HG03196 (cell line): ENCODE measurements around the gene SRSF7.
"Not testable (repeated sequence)": the region's sequence is repeated elsewhere in the genome, so short reads cannot be mapped to it uniquely, and the experiment has no call there.

Experiments
- ATAC-seq: cut with Tn5 transposase; IDR thresholded peaks from one replicate; pipeline ENCODE4 v1.9.1; 2021; ENCODE audit not compliant: unreplicated experiment

Gene SRSF7

GRCh38 chr2:38734299-38735058, 16.7 kb downstream of the SRSF7 start:
- ATAC-seq: no peak

DNA sequence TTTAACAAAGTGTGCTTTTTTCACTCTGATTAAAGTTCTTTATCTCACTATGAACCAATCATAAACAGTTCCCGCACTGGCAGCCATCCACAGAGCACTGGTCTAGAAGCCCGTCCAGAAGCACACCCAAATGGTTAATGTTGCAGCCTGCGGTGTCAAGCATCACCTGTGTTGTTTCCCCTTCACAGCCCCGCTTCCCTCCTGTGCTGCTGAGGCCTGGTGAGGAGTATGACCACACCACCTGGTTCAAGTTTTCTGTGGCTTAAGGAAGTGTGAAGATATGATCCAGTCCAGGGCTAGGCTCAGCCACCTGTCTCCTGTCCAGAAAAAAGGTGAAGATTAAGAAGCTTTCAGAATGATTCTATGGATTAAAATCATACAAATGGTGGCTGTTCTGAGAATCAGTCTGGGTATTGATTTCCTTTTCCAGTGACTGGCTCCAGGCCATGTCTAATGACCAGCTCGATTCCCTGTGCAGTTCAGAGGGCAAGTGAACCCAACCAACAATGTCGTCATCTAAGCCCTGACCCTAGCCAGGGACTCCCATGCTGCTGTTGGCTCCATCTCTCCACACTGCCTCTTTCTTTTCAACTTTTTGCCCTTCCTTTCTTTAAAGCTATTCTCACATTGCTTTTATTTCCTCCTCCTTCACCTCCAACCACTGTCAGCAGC, 17.7 kb downstream of the SRSF7 start:
- no peak for ATAC-seq

- ATAC-seq: no peak
Measured at GRCh38 chr2:38731684-38732221, 19.4 kb downstream of the SRSF7 start.

- ATAC-seq: no peak
Measured at GRCh38 chr2:38731090-38731489, 20.1 kb downstream of the SRSF7 start.

DNA sequence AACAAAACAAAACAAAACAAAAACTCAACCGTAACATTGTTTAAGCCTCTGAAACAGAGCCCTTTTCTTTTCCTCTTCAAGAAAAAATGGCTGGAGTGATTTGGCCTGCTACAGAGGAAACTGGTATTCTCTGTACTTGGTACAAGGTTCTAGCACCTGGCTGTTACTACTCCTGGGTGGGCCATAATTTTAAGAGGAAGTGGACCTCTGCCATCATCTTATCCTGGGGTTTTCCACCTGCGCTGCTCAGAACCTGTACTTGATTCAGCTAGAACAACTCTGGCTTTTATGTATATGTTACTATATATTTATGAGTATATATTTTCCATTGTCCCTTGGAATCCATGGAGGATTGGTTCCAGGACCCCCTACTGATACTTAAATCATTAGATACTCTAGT, 22.5 kb downstream of the SRSF7 start:
- no peak for ATAC-seq

DNA sequence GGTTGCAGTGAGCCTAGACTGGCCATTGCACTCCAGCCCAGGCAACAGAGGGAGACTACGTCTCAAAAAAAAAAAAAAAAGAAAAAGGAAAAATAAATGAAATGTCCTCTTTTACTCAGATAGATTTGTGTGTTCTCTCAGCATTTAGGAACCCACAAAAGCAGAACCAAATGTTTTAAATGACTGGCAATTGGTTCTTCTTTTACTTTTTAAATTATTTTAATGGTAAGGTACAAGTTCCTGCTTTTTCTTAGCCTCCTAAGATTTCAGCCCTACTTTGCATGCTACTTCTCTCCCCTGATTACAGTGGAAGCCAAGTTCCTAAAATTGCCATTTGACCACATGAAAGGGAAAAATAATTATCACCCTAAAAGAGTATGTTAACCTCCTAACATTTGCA, 23.5 kb downstream of the SRSF7 start:
- ATAC-seq: no peak

DNA sequence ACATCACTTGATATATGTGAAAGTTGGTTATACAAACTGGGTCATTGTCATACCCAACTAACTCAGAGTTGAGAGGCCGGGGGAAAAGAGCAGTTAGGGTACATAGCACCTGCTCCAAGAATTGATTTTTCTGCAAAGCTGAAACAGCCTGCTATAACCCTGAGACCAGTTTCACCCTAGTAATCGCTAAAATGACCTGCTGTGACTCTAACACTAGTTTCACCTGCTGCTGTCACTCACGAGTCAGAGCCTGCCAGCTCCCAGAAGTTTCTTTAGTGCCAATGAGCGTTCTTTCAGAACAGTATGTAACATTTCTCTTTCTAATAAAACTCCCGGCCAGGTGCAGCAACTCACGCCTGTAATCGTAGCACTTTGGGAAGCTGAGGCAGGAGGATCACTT, 28.0 kb downstream of the SRSF7 start:
- ATAC-seq: peak; percentile 48

- peak; percentile 43 for ATAC-seq
Measured at GRCh38 chr2:38722271-38723061, 28.7 kb downstream of the SRSF7 start.

DNA sequence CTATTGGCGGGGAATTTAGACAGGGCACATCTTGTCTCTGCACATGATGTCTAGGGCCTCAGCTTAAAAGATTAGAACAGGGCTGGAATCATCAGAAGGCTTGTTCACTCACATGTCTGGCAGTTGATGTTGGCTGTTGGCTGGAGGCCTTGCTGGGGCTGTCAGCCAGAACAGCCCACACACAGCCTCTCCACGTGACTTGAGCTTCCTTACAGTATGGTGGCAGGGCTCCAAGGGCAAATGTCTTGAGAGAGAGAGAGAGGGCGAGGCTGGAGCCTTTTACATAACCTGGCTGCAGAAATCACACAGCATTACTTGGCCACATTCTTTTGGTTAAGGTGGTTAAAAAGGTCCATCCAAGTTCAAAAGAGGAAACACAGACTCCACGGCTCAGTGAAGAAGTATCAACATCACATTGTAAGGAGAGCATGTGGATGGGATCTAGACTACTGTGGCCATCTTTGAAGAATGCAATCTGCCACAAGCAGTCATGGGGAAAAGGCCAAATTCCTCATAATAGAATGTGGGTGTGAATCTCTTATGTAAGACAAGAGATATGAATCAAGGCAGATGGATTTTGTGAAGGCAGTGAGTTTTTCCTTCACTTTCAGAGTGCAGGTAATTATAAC, 30.4 kb downstream of the SRSF7 start:
- ATAC-seq: no peak

DNA sequence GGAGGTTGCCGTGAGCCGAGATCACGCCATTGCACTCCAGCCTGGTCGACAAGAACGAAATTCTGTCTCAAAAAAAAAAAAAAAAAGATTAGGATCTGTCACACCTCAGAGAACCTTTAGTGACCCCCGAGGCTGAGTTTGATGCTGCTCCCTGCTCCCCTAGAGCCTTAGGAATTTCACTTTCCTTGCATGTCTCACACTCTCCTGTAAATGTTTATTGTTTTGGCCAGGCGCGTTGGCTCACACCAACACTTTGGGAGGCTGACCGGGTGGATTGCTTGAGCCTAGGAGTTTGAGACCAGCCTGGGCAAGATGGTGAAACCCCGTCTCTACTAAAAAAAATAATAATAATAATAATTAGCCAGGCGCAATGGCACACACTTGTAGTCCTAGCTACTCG, 31.5 kb downstream of the SRSF7 start:
- ATAC-seq: no peak

DNA sequence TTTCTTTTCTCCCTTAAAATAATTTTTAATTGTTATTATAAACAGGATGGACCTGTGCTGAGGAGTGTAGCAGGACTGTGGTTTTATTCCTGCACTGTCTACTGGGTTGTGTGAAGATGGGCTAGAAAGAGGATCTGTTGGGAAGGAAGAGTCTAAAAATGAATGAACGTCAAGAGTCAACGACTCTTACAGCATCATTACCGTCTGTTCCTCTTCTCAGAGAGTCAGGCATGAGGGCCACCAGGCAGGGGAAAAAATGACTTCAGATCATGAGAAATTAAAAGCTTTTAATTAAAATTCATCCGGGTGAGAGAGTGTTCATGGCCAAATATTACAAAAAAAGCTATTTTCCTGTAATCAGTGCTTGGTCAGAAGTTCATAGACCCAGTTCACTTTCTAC, 32.6 kb downstream of the SRSF7 start:
- ATAC-seq: no peak

DNA sequence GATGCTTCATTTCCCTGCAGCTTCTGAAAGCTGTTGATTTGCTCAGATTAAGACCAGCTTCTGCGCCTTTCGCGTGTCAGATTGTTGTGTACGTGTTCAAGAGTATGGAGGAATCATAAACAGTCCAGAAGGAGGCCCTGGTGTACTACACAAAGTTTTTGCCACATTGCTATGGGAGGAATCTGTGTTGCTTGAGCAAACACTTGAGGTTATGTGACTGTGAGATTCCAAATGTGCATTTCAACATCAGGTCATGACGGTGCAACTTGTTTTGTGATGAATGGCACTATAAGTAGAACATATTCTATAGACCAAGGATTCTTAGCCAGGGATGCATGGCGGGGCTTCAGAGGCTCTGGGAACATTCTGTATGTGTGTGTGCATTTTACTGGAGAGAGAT, 35.0 kb downstream of the SRSF7 start:
- ATAC-seq: no peak

- ATAC-seq: not testable (repeated sequence)
Measured at GRCh38 chr2:38714941-38715340, 36.2 kb downstream of the SRSF7 start.

DNA sequence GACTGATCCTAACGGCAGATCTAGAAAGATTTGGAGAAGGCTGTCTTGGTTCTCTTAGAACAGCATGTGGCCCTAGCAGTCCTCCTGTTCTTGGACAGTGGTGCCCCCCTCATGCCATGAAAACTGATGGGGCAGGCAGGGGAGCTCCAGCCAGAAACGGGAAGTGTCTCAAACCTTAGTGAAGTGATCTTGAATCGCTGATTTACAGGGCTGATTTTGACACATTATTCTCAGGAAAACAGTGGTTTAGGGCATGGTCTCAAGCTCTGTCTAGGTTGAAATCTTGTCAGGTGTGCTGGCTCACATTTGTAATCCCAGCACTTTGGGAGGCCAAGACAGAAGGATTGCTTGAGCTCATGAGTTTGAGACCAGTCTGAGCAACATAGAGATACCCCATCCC, 37.8 kb downstream of the SRSF7 start:
- ATAC-seq: no peak

- no peak for ATAC-seq
Measured at GRCh38 chr2:38712871-38713270, 38.3 kb downstream of the SRSF7 start.

GRCh38 chr2:38712413-38712812, 38.7 kb downstream of the SRSF7 start:
- ATAC-seq: no peak

GRCh38 chr2:38711558-38711957, 39.6 kb downstream of the SRSF7 start:
- no peak for ATAC-seq

DNA sequence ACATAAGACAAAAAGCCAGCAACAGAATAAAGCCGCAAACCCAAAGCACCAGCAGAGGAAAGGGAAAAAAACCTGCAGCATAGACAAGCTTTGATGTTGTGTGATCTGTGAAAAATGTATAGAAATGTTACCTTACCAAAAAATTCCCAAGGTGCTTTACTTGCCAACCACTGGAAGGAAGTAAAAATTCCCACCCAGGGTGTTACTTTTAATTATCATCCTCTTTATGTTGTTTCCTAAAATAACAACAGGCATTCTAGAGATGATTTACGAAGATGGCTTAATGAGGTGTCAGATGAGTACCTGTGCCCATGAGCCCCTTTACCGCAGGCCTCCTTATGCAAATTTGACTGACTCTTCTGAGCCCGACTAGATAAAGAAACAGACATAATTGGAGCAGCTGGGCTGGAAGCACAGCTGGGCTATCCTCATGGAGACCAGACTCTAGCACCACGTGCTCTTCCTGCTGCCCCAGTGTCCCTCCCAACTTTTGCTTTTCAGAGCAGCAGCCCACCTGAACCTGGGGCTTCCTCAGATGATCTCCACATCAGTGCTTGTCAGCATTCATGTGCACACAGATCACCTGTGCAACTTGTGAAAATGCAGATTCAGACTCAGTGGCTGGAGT, 41.5 kb downstream of the SRSF7 start:
- ATAC-seq: no peak

- no peak for ATAC-seq
Measured at GRCh38 chr2:38708900-38709566, 42.1 kb downstream of the SRSF7 start.

DNA sequence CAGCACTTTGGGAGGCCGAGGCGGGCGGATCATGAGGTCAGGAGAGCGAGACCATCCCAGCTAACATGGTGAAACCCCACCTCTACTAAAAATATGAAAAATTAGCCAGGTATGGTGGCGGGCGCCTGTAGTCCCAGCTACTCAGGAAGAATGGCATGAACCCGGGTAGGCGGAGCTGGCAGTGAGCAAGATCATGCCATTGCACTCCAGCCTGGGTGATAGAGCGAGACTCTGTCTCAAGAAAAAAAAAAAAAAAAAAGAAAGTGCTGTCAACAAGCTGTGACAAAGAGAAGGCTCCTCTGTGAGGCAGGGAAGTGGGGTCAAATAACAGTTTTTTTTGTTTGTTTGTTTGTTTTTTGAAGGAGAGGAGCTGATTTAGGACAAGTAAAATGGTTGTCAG, 42.7 kb downstream of the SRSF7 start:
- ATAC-seq: not testable (repeated sequence)
